DMS 273 (cell line): ENCODE measurements around the gene LAX1.
"Not testable (repeated sequence)": the region's sequence is repeated elsewhere in the genome, so short reads cannot be mapped to it uniquely, and the experiment has no call there.

Source experiments
- DNase-seq: peaks from one replicate; lab custom pipeline; 2025; ENCODE audit not compliant: unreplicated experiment; lab: John Stamatoyannopoulos, UW

LAX1 gene

DNA sequence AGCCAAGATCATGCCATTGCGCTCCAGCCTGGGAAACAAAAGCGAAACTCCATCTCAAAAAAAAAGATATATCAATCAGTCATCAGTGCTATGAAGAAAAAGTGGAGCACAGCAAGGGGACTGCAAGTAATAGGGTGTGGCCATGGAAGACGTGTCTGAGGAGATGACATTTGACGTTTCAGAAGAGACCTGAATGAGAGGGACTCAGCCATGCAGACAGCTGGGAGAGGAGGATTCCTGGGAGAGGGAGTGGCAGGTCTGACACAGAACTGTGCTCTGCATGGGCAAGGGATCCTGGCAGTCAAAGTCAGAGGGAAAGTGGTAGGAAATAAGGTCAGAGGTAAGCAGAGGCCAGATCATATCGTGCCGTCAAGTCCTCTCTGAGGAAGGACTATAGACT lies 3.3 kb downstream of the LAX1 start:
- DNase-seq: no peak

DNA sequence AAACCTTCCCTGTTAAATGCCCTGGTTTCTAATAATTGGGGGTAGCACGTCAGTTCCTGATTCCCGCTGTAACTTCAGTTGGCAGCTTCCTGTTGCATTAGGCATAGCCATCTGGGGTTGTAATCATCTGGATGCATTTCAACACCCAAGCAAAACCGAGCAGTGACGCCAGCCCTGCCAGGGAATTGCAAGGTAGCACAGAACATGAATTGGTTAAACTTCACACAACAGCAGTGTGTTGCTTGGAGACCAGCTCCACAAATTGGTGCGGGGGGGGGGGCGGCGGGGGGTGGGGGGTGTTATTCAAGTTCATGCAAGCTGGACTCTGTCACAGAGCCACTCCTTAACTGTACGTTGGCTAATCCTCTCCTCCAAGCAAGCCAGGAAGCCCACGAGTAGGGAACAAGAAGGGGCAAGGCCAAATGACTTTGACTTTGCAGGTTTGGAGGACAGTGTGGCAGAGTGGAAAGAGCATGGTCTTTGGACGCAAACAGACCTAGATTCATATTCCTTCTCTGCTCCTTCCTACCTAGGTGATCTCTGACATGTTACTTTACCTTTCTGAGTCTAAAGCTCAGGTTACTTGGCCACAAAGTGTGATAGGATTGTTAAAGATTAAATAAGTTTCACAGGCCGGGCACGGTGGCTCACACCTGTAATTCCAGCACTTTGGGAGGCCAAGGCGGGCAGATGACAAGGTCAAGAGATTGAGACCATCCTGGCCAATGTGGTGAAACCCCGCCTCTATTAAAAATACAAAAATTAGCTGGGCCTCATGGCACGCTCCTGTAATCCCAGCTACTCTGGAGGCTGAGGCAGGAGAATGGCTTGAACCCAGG lies 4.7 kb downstream of the LAX1 start:
- DNase-seq: peak; percentile 97

DNA sequence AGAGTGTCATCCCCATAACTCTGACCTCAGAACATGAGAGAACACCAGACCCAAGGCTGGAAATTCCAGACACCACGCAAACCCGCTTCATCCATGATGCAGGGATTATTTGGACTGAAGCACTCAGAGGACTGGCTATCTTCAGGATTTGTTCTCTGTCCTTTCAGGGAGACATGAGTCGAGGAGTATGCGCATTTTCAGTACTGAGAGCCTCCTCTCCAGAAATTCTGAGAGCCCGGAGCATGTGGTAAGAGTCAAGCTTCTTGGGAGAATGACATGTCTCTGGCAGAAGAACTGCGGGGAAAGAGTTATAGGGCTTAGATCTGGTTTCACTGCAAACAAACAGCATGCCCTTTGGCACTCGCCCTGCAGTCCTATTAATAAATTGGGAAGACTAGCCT lies 6.9 kb downstream of the LAX1 start:
- DNase-seq: no peak

DNA sequence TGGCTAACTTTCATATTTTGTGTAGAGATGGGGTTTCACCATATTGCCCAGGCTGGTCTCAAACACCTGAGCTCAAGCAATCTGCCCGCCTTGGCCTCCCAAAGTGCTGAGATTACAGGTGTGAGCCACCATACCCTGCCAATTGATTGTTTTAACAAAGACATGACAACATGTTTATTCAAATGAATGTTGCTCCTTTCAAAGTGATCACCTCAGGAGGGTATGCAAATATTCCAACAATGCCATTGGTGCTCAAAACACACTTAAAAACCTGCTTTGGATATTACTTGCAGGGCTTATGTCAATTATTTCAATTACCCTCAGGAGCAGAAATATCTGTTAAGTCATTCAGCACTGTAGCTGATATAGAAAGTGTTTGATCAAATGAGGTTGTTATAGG lies 7.9 kb downstream of the LAX1 start:
- DNase-seq: no peak

DNA sequence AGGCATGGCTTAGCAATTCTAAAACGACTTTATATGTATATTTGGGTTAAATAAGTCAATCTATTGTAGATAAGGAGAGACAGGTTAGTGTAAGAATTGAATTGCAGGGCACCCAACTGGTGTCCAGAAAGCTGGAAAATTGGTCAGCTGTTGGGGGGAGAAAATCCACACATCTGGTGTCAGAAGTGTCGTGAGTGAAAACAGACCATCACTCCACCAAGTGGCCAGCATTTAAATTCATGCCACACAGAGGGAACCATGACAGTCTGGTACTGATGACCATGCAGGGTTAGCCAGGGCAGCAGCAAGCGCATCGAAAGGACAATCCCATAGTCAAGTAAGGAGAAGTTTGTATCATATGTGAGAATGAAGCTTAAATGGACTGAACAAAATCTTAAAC lies 11.7 kb downstream of the LAX1 start:
- DNase-seq: peak; percentile 48

DNA sequence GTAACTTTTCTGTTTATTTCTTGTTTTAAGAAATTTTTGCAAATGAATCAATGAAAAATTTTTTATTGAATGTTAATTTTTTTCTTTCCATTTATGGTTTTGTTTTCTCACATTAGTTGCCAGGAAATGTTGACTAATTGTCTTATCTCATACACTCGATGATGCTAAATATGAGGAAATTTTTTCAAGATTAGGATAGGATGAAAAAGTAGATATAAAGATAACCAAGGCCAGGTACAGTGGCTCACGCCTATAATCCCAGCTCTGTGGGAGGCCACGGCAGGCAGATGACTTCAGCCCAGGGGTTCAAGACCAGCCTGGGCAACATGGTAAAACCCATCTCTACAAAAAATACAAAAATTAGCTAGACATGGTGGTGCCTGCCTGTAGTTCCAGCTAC lies 12.6 kb downstream of the LAX1 start:
- no peak for DNase-seq

DNA sequence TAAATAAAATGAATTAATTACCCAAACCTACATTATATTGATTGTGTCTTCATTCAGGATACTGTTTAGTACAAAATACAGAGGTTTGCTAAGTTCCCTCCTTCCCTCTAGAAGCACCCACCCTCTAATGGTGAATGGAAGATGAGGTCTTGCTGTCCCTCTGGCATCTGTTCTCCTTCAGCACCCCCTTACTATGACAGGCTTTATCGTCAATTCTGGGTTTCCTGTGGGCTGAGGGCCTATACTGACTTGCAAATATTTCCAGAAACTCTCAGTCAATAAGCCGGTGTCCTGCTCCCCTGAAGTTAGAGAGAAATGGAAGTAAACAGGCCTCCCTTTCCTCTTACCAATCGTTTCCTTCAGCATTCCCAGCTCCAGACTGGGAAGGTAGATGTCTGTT lies 13.2 kb downstream of the LAX1 start:
- no peak for DNase-seq

DNA sequence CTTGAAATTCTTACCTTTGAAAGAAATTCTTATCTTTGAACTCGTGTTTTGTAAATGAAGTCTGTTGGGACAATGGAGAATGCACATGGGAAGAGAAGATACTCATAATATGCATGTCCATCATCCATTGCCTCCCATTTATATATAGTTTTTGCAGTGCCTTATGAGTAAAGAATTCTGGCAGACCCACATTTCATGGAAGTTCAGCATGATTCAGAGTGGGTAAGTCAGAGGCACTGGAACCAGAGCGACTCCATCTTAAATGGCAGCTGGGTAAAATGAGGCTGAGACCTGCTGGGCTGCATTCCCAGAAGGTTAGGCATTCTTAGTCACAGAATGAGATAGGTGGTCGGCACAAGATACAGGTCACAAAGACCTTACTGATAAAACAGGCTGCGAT lies 13.8 kb downstream of the LAX1 start:
- no peak for DNase-seq

DNA sequence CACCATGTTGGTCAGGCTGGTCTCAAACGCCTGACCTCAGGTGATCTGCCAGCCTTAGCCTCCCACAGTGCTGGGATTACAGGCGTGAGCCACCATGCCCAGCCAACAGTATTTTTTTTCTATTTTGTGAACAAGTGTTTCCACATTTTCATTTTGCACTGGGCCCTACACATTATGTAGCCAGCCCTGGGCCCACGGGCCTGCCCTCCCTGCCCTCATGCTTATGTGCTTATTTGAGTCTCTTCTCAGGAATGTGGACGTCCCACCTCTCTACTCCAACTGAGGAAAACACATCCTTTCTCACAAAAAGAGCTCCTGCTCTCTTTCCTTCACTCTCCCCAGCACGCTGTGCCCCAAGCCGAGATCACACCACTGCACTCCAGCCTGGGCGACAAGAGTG lies 17.0 kb downstream of the LAX1 start:
- no peak for DNase-seq

DNA sequence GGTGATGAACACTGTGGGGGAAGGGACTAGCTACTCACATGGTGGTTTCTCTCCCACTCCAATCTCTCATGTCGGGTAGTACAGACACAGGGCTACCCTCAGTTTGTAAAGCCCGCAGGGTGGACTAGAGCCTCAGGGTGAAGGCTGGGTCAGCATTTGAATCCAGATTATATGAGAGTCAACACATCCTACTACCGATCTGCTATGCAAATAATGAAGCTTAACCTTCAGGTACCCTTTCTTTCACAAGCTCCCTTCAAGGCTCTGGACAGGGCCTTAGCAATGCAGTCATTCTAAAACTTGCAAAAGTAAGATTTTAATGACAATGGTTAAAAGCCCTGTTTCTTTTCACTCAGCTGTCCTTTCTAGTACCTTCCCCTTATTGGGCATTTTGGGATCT lies 25.0 kb downstream of the LAX1 start:
- no peak for DNase-seq

DNA sequence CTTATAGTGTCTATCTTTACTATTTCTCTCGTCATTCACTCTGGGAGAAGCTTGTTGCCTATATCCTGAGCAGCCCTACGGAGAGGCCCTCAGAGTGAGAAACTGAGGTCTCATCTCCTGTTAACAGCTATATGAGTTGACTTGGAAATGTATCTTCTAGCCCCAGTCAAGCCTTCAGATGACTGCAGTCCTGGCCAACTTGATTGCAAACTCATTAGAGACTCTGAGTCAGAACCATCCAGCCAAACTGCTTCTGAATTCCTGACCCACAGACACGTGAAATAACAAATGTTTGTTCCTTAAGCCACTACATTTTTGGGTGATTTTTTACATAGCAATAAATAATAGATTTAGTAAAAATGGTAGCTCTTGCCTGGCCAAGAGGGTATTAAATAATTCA lies 26.5 kb downstream of the LAX1 start:
- DNase-seq: no peak

DNA sequence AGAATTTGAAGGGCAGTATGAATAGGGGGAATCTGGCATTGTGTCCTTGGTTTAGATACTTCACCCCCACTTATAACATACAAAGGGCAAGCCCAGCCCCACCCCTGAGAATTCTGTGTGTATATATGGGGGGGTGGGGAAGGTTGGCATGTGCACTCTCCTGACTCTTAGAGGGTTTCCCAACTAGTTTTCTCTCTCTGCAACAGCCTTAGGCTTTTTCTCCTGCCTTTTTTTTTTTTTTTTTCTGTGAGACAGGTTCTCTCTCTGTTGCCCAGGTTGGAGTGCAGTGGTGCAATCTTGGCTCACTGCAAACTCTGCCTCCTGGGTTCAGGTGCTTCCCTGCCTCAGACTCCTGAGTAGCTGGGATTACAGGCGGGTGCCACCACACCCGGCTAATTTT lies 27.5 kb downstream of the LAX1 start:
- DNase-seq: no peak

DNA sequence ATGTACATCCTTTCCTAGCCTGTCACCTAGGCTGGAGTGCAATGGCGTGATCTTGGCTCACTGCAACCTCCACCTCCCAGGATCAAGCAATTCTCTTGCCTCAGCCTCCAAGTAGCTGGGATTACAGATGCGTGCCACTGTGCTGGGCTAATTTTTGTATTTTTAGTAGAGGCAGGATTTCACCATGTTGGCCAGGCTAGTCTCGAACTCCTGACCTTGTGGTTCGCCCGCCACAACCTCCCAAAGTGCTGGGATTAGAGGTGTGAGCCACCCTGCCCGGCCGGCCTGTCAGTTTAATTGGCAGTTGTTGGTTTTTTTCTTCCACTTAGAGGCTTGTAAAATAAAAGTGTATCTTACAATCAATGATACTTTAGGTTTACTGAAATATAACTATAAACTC lies 28.6 kb downstream of the LAX1 start:
- DNase-seq: not testable (repeated sequence)

DNA sequence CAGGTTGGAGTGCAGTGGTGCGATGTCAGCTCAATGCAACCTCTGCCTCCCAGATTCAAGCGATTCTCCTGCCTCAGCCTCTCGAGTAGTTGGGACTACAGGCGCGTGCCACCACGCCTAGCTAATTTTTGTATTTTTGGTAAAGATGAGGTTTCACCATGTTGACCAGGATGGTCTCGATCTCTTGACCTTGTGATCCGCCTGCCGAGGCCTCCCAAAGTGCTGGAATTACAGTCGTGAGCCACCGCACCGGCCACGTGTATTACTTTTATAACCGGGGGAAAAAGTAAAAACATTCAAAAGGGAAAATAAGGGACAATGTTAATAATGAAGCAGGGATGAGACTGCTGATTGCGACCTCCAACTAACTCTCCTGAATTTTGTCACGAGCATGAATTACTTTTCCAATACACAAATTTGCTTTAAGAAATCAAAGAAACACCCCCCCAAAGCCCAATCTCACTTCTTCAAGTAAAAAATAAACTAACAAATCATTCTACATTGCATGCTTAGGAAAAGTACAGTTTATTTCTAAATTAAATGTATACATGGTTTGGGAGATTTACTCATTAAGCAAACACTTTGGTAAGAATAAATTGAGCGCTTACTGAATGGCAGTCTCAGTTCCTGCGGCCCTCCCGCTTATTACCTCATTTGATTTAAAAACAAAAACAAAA lies 29.9 kb downstream of the LAX1 start:
- DNase-seq: no peak

DNA sequence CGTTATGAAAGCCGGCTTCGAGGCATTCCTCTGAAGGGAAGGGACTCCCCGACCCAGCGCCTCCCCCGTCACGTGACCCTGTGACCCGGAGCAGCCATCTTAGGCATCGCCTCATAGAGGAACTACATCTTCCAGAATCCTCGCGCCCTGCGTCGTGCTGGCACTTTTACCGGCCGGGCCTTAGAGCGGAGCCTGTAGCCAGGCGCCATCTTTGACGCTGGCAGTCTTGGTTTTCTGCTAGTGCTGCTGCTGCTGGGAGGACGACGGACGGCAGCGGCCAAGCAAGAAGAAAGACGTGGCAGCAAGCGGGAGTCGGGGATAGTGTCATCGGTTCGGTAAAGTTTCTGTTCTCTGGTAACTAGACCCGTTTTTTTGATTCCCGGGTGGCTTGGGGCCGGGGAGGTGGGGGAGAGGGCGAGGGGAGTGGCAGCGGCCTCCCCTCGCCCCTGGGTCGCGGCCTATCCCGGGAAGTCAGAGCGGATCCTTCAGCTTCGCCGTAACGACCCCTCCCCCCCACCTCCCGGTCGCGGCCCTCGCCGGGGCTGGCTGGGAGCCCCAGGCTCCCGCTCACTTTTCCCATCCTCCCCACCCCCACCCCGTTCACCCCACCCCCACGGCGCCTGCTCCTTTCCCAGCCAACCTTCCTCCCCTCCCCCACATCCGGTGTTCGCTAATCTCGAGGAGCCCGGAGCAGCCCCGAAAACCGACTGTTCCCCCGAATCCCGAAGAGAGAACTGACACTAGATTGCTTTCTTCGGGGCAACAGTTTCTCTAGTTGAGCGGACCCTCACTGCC lies 30.7 kb downstream of the LAX1 start, which contains the start of the genes ZBED6 and ZC3H11A:
ZBED6 (plus strand) TSS at position 183 of the 795 bp plus-strand sequence. CDS start 1,900 bp downstream, outside the sequence.
ZC3H11A (plus strand) TSS at position 183 of the 795 bp plus-strand sequence. CDS start 21,448 bp downstream, outside the sequence.
- DNase-seq: peak; percentile 99

DNA sequence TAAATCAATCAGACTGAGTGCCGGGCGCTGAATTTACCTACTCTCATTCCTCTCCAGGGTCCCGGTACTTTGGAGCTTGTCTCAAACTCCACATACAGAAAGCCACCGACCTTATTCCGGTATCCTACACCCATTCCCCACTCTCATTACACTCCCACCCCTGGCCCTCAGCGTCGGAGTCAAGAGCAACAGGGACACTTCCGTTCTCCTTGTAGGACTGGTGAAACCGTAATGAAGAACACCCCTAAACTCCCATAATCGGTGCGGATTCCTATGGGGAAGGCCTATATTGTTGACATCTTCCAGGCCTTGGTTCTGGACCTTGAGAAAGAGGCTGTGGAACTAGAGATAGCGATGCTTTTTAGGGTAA lies 31.2 kb downstream of the LAX1 start:
- peak; percentile 67 for DNase-seq

DNA sequence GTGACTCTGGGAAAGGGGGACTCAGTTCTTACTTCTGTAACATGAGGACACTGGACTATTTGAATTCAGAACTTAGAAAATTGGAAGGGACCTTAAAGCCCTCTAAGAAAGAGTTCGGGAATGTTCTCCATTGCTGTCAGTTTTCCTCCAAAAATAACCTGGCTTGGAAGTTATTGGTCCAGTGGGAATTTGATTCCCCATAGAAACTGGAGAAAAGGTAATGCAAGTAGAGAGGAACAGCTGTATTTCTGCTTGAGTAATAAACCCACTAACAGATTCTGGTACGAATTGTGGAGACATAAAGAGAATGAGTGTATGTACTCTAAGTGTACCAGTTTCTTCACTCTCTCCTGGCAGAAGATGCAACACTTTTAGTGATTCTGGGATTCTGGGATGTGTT lies 32.2 kb downstream of the LAX1 start:
- no peak for DNase-seq

DNA sequence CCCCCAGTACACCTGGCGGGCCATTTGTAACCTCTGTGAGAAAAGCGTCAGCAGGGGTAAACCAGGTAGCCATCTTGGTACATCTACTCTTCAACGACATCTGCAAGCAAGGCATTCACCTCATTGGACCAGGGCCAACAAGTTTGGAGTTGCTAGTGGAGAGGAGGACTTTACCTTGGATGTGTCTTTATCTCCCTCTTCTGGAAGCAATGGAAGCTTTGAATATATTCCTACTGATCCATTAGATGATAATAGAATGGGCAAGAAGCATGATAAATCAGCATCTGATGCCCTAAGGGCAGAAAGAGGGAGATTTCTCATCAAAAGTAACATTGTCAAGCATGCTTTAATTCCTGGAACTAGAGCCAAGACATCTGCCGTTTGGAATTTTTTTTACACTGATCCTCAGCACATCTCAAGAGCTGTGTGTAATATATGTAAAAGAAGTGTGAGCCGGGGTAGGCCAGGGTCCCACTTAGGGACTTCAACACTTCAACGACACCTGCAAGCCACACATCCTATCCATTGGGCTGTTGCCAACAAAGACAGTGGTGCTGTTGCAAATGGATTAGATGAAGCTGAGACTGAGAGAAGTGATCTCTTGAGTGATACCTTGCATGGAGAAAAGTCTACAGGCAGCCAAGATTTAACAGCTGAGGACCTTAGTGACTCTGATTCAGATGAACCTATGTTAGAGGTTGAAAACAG lies 33.1 kb downstream of the LAX1 start:
- peak; percentile 67 for DNase-seq

DNA sequence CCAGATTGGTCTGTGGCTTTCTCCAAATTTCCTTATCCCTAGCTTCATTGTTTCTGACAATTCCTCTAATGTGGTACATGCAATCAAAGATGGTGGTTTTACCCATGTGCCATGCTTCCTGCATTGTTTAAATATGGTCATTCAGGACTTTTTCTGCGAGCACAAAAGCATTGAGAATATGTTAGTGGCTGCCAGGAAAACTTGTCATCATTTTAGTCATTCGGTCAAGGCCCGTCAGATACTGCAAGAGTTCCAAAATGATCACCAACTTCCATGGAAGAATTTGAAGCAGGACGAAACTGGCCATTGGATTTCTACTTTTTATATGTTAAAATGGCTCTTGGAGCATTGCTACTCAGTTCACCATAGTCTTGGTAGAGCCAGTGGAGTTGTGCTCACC lies 34.2 kb downstream of the LAX1 start:
- DNase-seq: no peak

DNA sequence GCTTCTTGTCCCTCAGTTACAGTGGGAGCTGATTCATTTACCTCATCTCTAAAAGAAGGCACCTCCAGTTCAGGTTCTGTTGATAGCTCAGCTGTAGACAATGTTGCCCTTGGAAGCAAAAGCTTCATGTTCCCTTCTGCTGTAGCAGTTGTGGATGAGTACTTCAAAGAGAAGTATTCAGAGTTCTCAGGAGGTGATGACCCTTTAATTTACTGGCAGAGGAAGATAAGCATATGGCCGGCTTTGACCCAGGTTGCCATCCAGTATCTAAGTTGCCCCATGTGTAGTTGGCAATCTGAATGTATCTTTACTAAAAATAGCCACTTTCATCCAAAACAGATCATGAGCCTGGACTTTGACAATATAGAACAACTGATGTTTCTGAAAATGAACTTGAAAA lies 35.0 kb downstream of the LAX1 start:
- DNase-seq: peak; percentile 65

DNA sequence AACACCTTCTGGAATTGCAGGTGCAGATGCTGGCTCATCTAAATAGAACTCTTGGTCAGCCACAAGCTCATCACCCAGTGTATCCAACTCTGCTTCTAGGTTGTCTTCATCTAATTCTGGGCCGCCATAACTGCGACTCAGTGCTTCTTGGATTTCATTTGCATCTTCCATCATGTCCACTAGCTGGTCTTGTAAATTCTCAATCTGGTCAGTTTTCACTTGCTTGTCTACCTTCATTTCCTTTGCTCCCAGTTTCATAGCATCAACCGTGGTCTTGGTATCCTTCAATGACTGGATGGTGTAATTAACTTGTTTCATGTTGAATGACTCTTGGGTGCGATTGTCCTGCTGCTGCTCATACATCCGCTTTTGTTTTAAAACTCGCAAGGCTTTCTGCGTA lies 40.7 kb downstream of the LAX1 start:
- DNase-seq: no peak
